Fibroblast of lung (primary cell): ENCODE data around the gene TEKT1. TPM values are rescaled to one million over a fixed set of nuclear protein-coding genes. Genes with fewer than 3 reads are reported as not detected.

Experiments used
- DNase-seq, 2 donors: peaks; one replicate each; pipeline versions ENCODE4 v3.0.0 to v3.0.0-alpha.2; 2010; ENCODE audit warnings: low read depth in 2 of 2
- H2AFZ ChIP-seq: 2 replicates; pipeline ENCODE4 v1.5.1; 2012; ENCODE audit warnings: low read length, control low read depth, inconsistent platforms
- H3K27ac ChIP-seq: 2 replicates; pipeline ENCODE4 v1.5.1; 2011; ENCODE audit warnings: low read length, control low read depth; ENCODE audit not compliant: insufficient read depth
- H3K27me3 ChIP-seq: 2 replicates; pipeline ENCODE4 v1.5.1; 2011; ENCODE audit warnings: mild to moderate bottlenecking, low read length; ENCODE audit not compliant: control insufficient read depth, insufficient read depth
- H3K36me3 ChIP-seq: 2 replicates; pipeline ENCODE4 v1.5.1; 2011; ENCODE audit warnings: low read length; ENCODE audit not compliant: control insufficient read depth, insufficient read depth
- H3K4me1 ChIP-seq: 2 replicates; pipeline ENCODE4 v1.5.1; 2011; ENCODE audit warnings: low read length; ENCODE audit not compliant: control insufficient read depth, insufficient read depth; ENCODE audit errors: extremely low read depth
- H3K4me2 ChIP-seq: 2 replicates; pipeline ENCODE4 v1.5.1; 2011; ENCODE audit warnings: low read length, control low read depth; ENCODE audit not compliant: insufficient read depth; ENCODE audit errors: extremely low read depth
- H3K4me3 ChIP-seq, 4 experiments: fragments of 200-600 bp in 1 of 4; sonication (generic) in 1 of 4; replicated peaks in 1 of 4; 2 replicates each; pipeline ENCODE4 v1.5.1; 2011 to 2016; ENCODE audit warnings: low read length in 4 of 4, low read depth in 3 of 4, mild to moderate bottlenecking in 3 of 4, control low read depth in 2 of 4, inconsistent platforms in 1 of 4, mixed read lengths in 1 of 4; ENCODE audit not compliant: insufficient read depth in 1 of 4; ENCODE audit errors: control extremely low read depth in 1 of 4
- H3K79me2 ChIP-seq: 2 replicates; pipeline ENCODE4 v1.5.1; 2012; ENCODE audit warnings: mild to moderate bottlenecking, low read length, inconsistent platforms; ENCODE audit not compliant: control insufficient read depth, insufficient read depth
- H3K9ac ChIP-seq: 2 replicates; pipeline ENCODE4 v1.5.1; 2011; ENCODE audit warnings: mild to moderate bottlenecking, low read length, control low read depth; ENCODE audit not compliant: insufficient read depth
- H3K9me3 ChIP-seq: 2 replicates; pipeline ENCODE4 v1.5.1; 2012; ENCODE audit warnings: low read depth, low read length; ENCODE audit not compliant: control insufficient read depth, insufficient read depth
- H4K20me1 ChIP-seq: 2 replicates; pipeline ENCODE4 v1.5.1; 2011; ENCODE audit warnings: low read length; ENCODE audit not compliant: control insufficient read depth, insufficient read depth; ENCODE audit errors: extremely low read depth
- EZH2 ChIP-seq: IDR thresholded peaks from 2 replicates; pipeline ENCODE4 v1.5.1; 2012; ENCODE audit warnings: low read length, control low read depth, mild to moderate bottlenecking; ENCODE audit errors: missing control alignments
- polyA plus RNA-seq, 2 donors: library from polyadenylated mRNA; depleted of rRNA in 1 of 2; stranded (reverse) in 1 of 2; unstranded in 1 of 2; fragments of >200 nt; gene quantifications; 2 replicates each; pipeline ENCODE4 v1.2.1, GENCODE V29; 2011 to 2012; ENCODE audit warnings: missing spikeins in 1 of 2
- total RNA-seq: library from RNA; depleted of rRNA; stranded (reverse); fragments of >200 nt; gene quantifications from 2 replicates; pipeline ENCODE4 v1.2.1, GENCODE V29; 2014
- TF ChIP-seq, protein P1 (sequence below), 2 donors: IDR thresholded peaks in 1 of 2; conservative IDR thresholded peaks in 1 of 2; 1 replicate in 1 of 2; 2 replicates in 1 of 2; pipeline ENCODE4 v1.5.1; 2011 to 2012; ENCODE audit warnings: low read length in 2 of 2, control low read depth in 1 of 2, inconsistent platforms in 1 of 2, low read depth in 1 of 2, mild to moderate bottlenecking in 1 of 2

Gene TEKT1
- total and polyA plus RNA-seq, 2 donors (not counting 1 experiment from before 2014, with no cell fraction given) = not detected

DNA sequence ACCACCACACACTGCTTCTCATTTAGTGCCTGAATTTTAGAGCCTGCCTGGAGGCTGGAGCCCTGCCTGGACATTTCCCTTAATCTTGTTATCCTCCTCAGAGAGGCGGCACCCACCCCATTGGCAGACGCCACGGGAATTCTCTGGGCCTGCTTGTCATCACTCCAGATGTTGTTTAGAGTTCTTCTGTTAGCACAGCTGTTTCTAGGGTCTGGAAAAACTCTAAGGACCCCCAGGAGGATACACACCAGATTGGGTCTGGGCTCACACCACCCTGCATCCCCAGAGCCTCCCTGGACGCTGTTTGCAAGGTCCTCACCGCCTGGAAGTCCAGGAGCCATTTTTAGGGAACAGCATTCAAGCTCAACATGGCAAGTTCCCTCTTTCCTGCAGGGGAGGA lies 76.2 kb downstream of the TEKT1 start:
- Histone ChIP-seq H3K27me3 (no peaks in the 10 kb centered on the region), H3K4me2 (peak overlapping the region; percentile 93), H3K36me3 (peaks cover under 1% of the 10 kb centered on the region), H4K20me1 (no peaks in the 10 kb centered on the region), H3K27ac (peak overlapping the region; percentile 92), H3K4me3 (peak overlapping the region; percentile 40 to 82 (median 61)), H3K9ac (peak overlapping the region; percentile 72), H2AFZ (peak overlapping the region; percentile 85), H3K79me2 (no peaks in the 10 kb centered on the region), H3K9me3 (no peaks in the 10 kb centered on the region), H3K4me1 (peaks cover 27% of the 10 kb centered on the region)
- peak in 1 of 2 donors; percentile 34 for DNase-seq
- no peak for TF ChIP-seq EZH2
- TF ChIP-seq, protein P1, sequence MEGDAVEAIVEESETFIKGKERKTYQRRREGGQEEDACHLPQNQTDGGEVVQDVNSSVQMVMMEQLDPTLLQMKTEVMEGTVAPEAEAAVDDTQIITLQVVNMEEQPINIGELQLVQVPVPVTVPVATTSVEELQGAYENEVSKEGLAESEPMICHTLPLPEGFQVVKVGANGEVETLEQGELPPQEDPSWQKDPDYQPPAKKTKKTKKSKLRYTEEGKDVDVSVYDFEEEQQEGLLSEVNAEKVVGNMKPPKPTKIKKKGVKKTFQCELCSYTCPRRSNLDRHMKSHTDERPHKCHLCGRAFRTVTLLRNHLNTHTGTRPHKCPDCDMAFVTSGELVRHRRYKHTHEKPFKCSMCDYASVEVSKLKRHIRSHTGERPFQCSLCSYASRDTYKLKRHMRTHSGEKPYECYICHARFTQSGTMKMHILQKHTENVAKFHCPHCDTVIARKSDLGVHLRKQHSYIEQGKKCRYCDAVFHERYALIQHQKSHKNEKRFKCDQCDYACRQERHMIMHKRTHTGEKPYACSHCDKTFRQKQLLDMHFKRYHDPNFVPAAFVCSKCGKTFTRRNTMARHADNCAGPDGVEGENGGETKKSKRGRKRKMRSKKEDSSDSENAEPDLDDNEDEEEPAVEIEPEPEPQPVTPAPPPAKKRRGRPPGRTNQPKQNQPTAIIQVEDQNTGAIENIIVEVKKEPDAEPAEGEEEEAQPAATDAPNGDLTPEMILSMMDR (conservative IDR thresholded peaks at IDR 0.05 in 1 of 2, IDR thresholded peaks at IDR 0.05 in 1 of 2; ENCODE audit: low read depth in 1 of 2, low read length in 2 of 2) = no peak

DNA sequence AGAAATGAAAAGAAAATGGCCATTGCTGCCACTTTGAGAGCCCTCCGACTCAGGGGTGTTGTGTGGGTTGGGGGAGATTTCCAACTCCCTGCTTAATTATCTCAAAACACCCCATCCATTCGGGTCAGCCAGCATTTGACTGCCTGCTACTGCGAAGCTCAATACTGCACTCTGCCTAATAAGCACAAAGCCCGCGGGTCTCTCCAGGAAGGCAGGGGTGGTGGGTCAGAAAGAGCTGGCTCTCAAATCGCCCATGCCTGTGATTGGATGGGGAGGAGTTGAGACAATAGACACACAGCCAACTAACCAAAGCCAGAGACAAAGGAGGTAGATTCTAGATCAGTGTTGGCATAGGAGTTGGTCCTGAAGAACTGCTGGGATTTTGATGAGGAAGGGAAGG lies 78.0 kb downstream of the TEKT1 start:
- Histone ChIP-seq H2AFZ (peak overlapping the region; percentile 48), H3K4me1 (peaks cover 27% of the 10 kb centered on the region), H4K20me1 (no peaks in the 10 kb centered on the region), H3K4me2 (peak overlapping the region; percentile 15), H3K27ac (peak overlapping the region; percentile 96), H3K36me3 (no peaks in the 10 kb centered on the region), H3K79me2 (no peaks in the 10 kb centered on the region), H3K27me3 (no peaks in the 10 kb centered on the region), H3K9me3 (no peaks in the 10 kb centered on the region), H3K9ac (no peak overlapping the region), H3K4me3 (no peak overlapping the region)
- peak in 1 of 2 donors; percentile 19 for DNase-seq
- TF ChIP-seq EZH2 = no peak
- TF ChIP-seq, protein P1 (conservative IDR thresholded peaks at IDR 0.05 in 1 of 2, IDR thresholded peaks at IDR 0.05 in 1 of 2; ENCODE audit: low read depth in 1 of 2, low read length in 2 of 2) = no peak

DNA sequence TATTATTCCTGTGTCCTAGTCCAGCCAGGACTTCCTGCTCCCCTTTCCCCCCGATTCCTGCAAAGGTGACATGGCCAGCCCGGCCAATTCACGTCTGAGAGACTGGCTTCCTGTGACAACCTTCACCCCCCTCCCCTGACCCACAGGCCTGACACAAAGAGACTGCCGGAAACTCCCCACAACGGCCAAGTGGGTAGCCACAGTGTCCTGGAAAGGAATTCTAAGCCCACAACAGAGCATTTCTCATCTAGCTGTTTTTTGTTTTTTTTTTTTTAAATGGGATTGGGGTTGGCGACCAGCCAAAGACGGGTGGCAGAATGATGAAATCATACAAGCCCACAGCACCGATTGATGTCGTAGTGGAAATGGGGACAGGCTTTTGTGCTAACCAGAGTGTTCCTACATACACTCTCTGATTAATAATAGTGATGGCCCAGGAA lies 78.5 kb downstream of the TEKT1 start:
- DNase-seq = peak; percentile 69 to 94
- Histone ChIP-seq H3K27me3 (no peaks in the 10 kb centered on the region), H3K79me2 (no peaks in the 10 kb centered on the region), H3K9ac (peak overlapping the region; percentile 44), H3K9me3 (no peaks in the 10 kb centered on the region), H3K27ac (peak overlapping the region; percentile 96), H4K20me1 (no peaks in the 10 kb centered on the region), H3K4me1 (peaks cover 27% of the 10 kb centered on the region), H3K36me3 (no peaks in the 10 kb centered on the region), H3K4me3 (peak overlapping the region in 1 of 4 experiments; percentile 8), H2AFZ (no peak overlapping the region), H3K4me2 (peak overlapping the region; percentile 64)
- TF ChIP-seq EZH2 = no peak
- TF ChIP-seq, protein P1 (conservative IDR thresholded peaks at IDR 0.05 in 1 of 2, IDR thresholded peaks at IDR 0.05 in 1 of 2; ENCODE audit: low read depth in 1 of 2, low read length in 2 of 2) = no peak
